Measurements from ENCODE around the gene AGAP1. TPM values are rescaled to one million over a fixed set of nuclear protein-coding genes. Genes with fewer than 3 reads are reported as not detected.
"Not testable (repeated sequence)": the region's sequence is repeated elsewhere in the genome, so short reads cannot be mapped to it uniquely, and the experiment has no call there.

The AGAP1 gene
- total RNA-seq, 1 donor: 12.3 TPM

DNA sequence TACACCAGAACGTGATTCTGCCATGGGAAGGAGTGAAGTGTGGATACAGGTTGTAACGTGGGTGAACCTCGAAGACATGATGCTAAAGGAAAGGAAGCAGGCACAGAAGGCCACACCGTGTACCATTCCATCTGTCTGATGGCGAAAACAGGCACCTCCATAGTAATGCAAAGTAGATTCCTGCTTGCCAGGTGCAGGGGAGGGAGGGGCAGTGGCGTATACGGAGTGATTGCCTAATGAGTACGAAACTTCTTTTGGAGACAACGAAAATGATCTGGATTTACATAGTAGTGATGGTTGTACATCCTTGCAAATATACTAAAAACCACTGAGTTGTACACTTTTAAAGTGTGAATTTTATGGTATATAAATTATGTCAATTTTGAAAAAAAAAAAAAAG, 567.7 kb downstream of the AGAP1 start:
- DNase-seq (ENCODE audit: low read depth): no peak
- TF ChIP-seq, protein P1, sequence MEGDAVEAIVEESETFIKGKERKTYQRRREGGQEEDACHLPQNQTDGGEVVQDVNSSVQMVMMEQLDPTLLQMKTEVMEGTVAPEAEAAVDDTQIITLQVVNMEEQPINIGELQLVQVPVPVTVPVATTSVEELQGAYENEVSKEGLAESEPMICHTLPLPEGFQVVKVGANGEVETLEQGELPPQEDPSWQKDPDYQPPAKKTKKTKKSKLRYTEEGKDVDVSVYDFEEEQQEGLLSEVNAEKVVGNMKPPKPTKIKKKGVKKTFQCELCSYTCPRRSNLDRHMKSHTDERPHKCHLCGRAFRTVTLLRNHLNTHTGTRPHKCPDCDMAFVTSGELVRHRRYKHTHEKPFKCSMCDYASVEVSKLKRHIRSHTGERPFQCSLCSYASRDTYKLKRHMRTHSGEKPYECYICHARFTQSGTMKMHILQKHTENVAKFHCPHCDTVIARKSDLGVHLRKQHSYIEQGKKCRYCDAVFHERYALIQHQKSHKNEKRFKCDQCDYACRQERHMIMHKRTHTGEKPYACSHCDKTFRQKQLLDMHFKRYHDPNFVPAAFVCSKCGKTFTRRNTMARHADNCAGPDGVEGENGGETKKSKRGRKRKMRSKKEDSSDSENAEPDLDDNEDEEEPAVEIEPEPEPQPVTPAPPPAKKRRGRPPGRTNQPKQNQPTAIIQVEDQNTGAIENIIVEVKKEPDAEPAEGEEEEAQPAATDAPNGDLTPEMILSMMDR (IDR thresholded peaks at IDR 0.05; ENCODE audit: insufficient read depth, low read length): no peak
- no peak overlapping the region for H3K4me3 ChIP-seq (ENCODE audit: low read depth, low read length)

DNA sequence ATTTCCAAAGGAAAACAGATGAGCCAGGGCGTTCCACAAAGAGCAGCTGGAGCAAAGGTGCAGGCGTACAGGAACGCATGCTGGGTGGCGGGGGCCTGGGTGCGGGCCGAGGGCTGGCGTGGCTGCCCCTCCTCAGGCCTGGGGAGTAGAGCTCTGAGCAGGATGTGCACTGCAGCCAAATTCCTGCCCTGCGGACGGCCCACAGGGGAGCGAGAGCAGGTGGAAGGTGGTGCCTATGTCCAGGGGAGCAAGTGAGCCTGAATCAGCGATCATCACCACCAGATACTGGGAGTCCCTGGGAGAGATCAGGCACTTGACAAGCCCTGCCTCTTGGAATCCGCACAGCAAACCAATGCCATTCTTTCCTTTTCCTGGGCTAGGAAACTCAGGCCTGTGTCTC, 568.1 kb downstream of the AGAP1 start:
- no peak for DNase-seq (ENCODE audit: low read depth)
- no peak overlapping the region for H3K4me3 ChIP-seq (ENCODE audit: low read depth, low read length)
- TF ChIP-seq, protein P1 (IDR thresholded peaks at IDR 0.05; ENCODE audit: insufficient read depth, low read length): no peak

DNA sequence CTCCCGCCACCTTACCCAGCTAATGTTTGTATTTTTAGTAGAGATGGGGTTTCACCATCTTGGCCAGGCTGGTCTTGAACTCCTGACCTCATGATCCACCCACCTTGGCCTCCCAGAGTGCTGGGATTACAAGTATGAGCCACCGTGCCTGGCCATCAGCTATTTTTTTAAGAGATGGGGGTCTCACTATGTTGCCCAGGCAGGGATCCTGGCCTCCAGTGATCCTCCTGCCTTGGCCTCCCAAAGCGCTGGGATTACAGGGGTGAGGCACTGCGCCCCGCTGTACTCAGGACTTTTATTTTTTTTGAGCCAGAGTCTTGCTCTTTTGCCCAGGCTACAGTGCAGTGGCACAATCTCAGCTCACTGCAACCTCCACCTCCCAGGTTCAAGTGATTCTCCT, 569.0 kb downstream of the AGAP1 start:
- H3K4me3 ChIP-seq (ENCODE audit: low read depth, low read length); DNase-seq (ENCODE audit: low read depth): not testable (repeated sequence)

DNA sequence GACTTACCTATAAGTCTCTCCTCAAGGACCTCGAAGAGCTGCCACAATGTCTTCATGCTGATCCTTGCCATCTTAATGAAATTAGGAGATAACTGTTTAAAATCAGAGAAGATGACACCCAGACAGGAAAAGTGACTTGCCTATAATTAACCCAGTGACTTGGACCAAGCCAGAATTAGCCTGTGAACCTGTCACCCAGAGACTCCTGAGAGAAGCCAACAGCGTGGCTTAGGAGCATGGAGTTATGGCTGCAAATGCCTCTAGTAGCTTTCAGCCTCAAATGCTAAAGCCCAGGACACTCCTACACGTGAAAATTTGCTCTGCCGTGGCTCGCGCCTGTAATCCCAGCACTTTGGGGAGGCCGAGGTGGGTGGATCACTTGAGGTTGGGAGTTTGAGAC, 570.2 kb downstream of the AGAP1 start:
- DNase-seq (ENCODE audit: low read depth): no peak
- TF ChIP-seq, protein P1 (IDR thresholded peaks at IDR 0.05; ENCODE audit: insufficient read depth, low read length): no peak
- no peak overlapping the region for H3K4me3 ChIP-seq (ENCODE audit: low read depth, low read length)

DNA sequence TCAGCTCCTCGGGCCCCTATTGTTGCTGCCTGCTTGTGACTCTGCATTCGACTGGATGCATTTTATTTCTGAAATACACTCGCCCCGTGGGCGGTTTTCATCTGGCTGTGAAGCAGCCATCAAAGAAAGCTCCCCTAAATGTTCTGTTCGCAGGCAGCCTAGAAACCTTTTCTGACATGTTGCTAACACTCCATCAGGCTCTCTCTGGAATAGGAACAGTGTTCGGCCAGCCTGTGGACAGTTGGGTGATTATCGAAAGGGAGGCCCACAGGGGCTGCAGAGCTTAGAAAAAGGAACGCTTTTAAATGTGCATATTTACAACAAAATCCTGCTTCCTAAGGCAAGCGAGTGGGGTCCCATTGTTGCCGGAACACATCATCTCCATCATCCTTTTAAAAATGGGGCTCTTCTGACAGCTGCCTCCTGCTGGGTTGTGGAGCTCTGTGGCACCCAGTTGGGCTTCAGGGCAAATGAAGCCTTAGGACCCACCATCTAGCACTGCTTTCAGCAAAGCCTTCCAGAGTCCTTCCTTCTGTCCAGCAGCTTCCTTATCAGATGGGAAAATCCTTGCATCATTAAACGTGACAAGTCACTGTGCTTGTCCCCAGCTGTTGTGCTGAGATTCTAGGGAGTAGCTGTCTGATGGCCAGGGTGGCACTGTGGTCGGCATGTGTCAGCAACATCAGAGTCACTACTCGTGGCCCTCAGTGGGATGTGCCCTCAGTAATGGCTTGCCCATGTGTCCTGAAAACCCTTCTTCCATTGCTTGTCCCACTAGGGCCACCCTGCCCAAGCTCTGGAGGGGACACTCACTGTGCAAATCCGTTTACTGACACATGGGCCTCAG, 571.7 kb downstream of the AGAP1 start:
- TF ChIP-seq, protein P1 (IDR thresholded peaks at IDR 0.05; ENCODE audit: insufficient read depth, low read length): no peak
- no peak overlapping the region for H3K4me3 ChIP-seq (ENCODE audit: low read depth, low read length)
- DNase-seq (ENCODE audit: low read depth): no peak

DNA sequence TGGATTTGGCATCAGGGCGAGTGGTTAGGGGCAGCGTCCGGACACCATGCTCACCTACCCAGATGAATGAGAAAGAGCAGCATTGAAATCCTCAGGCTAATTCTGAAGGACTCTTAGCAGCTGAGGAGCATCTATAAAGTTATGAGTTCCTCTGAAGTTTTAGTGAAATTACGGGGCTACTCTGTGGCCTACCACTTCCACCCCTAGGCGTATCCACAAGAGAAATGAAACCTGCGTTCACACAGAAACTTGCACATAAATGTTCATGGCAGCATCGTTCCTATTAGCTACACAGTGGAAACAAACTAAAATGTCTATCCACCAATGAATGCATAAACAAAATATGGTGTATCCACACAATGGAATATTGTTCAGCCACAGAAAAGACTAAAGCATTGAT, 576.4 kb downstream of the AGAP1 start:
- no peak overlapping the region for H3K4me3 ChIP-seq (ENCODE audit: low read depth, low read length)
- TF ChIP-seq, protein P1 (IDR thresholded peaks at IDR 0.05; ENCODE audit: insufficient read depth, low read length): no peak
- DNase-seq (ENCODE audit: low read depth): no peak

DNA sequence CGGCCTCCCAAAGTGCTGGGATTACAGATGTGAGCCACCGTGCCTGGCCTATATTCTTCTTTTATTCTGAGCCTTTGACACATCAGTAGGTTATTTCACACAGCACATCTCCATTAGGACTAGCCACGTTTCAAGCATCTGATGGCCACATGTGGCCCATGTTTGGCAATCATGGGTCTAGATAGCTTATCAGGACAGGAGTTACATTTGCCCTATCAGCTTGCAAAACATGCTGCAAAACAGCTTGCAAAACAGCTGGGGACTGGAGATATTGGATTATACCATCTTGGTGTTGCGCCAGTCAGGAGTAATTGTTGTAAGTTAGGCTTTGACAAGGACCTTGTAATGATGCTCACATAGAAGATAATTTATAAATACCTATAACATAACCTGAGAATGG, 579.4 kb downstream of the AGAP1 start:
- TF ChIP-seq, protein P1 (IDR thresholded peaks at IDR 0.05; ENCODE audit: insufficient read depth, low read length): no peak
- no peak overlapping the region for H3K4me3 ChIP-seq (ENCODE audit: low read depth, low read length)
- DNase-seq (ENCODE audit: low read depth): no peak
